ENCODE measurements around the gene ELOA. TPM values are rescaled to one million over a fixed set of nuclear protein-coding genes. Genes with fewer than 3 reads are reported as not detected.
A peak's percentile ranks its signal among the peaks of the same experiment; 100 is the strongest.

ELOA gene
- total and polyA plus RNA-seq, 9 of the 15 experiments (the other 6 are each of a cell fraction or from before 2014, with no cell fraction given), result 31.9 to 98.6 (median 61.3) TPM

GRCh38 chr1:23798662-23799142 lies 55.4 kb downstream of the ELOA start:
- Histone ChIP-seq H3K4me1 (replicated peaks in 1 of 2; ENCODE audit: control insufficient read depth in 2 of 2, insufficient read depth in 2 of 2, low read length in 2 of 2) (peaks cover 21 to 55% of the 10 kb centered on the region in 2 experiments), H3K9ac (ENCODE audit: insufficient read depth in 1 of 2, low read depth in 2 of 2, low read length in 2 of 2) (peak overlapping the region; percentile 70 to 93), H3K27me3 (ENCODE audit: control insufficient read depth in 2 of 2, insufficient read depth in 2 of 2, low read length in 2 of 2) (no peaks in the 10 kb centered on the region), H3K9me1 (ENCODE audit: control insufficient read depth, insufficient read depth, low read length) (peaks cover 5% of the 10 kb centered on the region), H3K9me3 (replicated peaks; ENCODE audit: control insufficient read depth, insufficient read depth, low read depth, low read length) (no peaks in the 10 kb centered on the region), H3K4me3 (no peak overlapping the region), H2AFZ (ENCODE audit: low read depth, low read length) (no peak overlapping the region), H3K27ac (ENCODE audit: extremely low read depth, low read depth, low read length) (peak overlapping the region; percentile 74), H3K36me3 (ENCODE audit: control insufficient read depth, insufficient read depth, low read length) (peaks cover 52% of the 10 kb centered on the region; the same call in 2 of the 3 replicates), H4K20me1 (replicated peaks; ENCODE audit: control insufficient read depth, insufficient read depth, low read length) (no peaks in the 10 kb centered on the region), H3K4me2 (ENCODE audit: insufficient read depth, low read length) (peak overlapping the region; percentile 96; the same call in 1 of the 2 replicates), H3K79me2 (ENCODE audit: control insufficient read depth, insufficient read depth, low read length) (peaks cover 24% of the 10 kb centered on the region)
- 78% methylated on average over 12 of the region's 12 CpGs for WGBS (ENCODE audit: insufficient coverage, low coverage, missing lambda C conversion rate)
- CTCF ChIA-PET (ENCODE audit: low intra/inter-chr PET ratio), result no interaction called here
- intact Hi-C loops (cut with micrococcal nuclease) (no loop called here), in situ Hi-C loops (cut with MboI) (no loop called here)
- DNase-seq (ENCODE audit: extremely low read depth in 1 of 4, low spot score in 3 of 4), result peak; percentile 43 to 70 (median 52)
- peak; percentile 33 for ATAC-seq
- no TSS peak for BruUV-seq (replicated peaks)
- no peak for FAIRE-seq
- POLR2A ChIA-PET, result interaction anchor here (0.6 to 6.8 kb wide), 9 partner anchors 8 to 91 kb away, joined by 3 to 71 read pairs (median 4); partner anchors contain the start of genes LYPLA2 and PITHD1
- TF ChIP-seq HMGN3 (IDR thresholded peaks at IDR 0.05; ENCODE audit: borderline replicate concordance, extremely low read depth, insufficient read length, low read depth, low read length), result no peak
- TF ChIP-seq ZSCAN29 (IDR thresholded peaks at IDR 0.05), result no peak
- TF ChIP-seq RFX1 (IDR thresholded peaks at IDR 0.05), result no peak
- no peak for TF ChIP-seq ZNF740 (CRISPR knock-in tag; IDR thresholded peaks at IDR 0.05)
- no peak for TF ChIP-seq ZNF740 (tag; IDR thresholded peaks at IDR 0.05)
- no peak for TF ChIP-seq RREB1 (CRISPR knock-in tag; IDR thresholded peaks at IDR 0.05)
- TF ChIP-seq ZNF778 (CRISPR knock-in tag; IDR thresholded peaks at IDR 0.05), result no peak
- TF ChIP-seq SMARCE1 (IDR thresholded peaks at IDR 0.05), result no peak
- TF ChIP-seq HINFP (tag; conservative IDR thresholded peaks at IDR 0.05; ENCODE audit: low read depth), result no peak
- no peak for TF ChIP-seq BDP1 (IDR thresholded peaks at IDR 0.05; ENCODE audit: insufficient read depth, insufficient read length)
- no peak for TF ChIP-seq ZNF445 (CRISPR knock-in tag; IDR thresholded peaks at IDR 0.05; ENCODE audit: low read depth)
- TF ChIP-seq, protein P1, sequence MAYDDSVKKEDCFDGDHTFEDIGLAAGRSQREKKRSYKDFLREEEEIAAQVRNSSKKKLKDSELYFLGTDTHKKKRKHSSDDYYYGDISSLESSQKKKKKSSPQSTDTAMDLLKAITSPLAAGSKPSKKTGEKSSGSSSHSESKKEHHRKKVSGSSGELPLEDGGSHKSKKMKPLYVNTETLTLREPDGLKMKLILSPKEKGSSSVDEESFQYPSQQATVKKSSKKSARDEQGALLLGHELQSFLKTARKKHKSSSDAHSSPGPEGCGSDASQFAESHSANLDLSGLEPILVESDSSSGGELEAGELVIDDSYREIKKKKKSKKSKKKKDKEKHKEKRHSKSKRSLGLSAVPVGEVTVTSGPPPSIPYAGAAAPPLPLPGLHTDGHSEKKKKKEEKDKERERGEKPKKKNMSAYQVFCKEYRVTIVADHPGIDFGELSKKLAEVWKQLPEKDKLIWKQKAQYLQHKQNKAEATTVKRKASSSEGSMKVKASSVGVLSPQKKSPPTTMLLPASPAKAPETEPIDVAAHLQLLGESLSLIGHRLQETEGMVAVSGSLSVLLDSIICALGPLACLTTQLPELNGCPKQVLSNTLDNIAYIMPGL (CRISPR knock-in tag; IDR thresholded peaks at IDR 0.05), result no peak

Data from K562 (cell line).